GM10847 (cell line): Measurements from ENCODE around the gene LRRC74B.

Experiments used
- POLR2A ChIP-seq: IDR thresholded peaks from 2 replicates; pipeline ENCODE4 v1.6.1; 2011; ENCODE audit not compliant: insufficient read length; ENCODE audit errors: extremely low read depth

LRRC74B gene

GRCh38 chr22:21010426-21011113 lies 35.2 kb upstream of the LRRC74B start:
- no peak for TF ChIP-seq POLR2A

GRCh38 chr22:21012446-21013407 lies 33.0 kb upstream of the LRRC74B start:
- TF ChIP-seq POLR2A: no peak

GRCh38 chr22:21013657-21014201 lies 32.0 kb upstream of the LRRC74B start:
- no peak for TF ChIP-seq POLR2A

GRCh38 chr22:21014202-21014725 lies 31.5 kb upstream of the LRRC74B start:
- no peak for TF ChIP-seq POLR2A

GRCh38 chr22:21014726-21015465 lies 30.9 kb upstream of the LRRC74B start, which contains the start of gene P2RX6:
TSS of gene P2RX6 (plus strand) at chr22:21015165. CDS start at chr22:21015175, 10 bp downstream.
- TF ChIP-seq POLR2A: no peak

GRCh38 chr22:21015466-21016006 lies 30.2 kb upstream of the LRRC74B start:
- TF ChIP-seq POLR2A: no peak

GRCh38 chr22:21016644-21017420 lies 28.9 kb upstream of the LRRC74B start:
- TF ChIP-seq POLR2A: no peak

- TF ChIP-seq POLR2A: no peak
These were observed 27.4 kb upstream of the LRRC74B start for GRCh38 chr22:21018314-21018713.

GRCh38 chr22:21020802-21021429 lies 24.8 kb upstream of the LRRC74B start:
- TF ChIP-seq POLR2A: no peak

GRCh38 chr22:21022507-21022906 lies 23.2 kb upstream of the LRRC74B start:
- TF ChIP-seq POLR2A: no peak

- TF ChIP-seq POLR2A: no peak
These were observed 22.7 kb upstream of the LRRC74B start for GRCh38 chr22:21022955-21023614.

- no peak for TF ChIP-seq POLR2A
These were observed 20.5 kb upstream of the LRRC74B start for GRCh38 chr22:21025266-21025665.
